Right atrium auricular region (tissue), 2 donors: ENCODE results near the gene KRTAP10-7. TPM values are rescaled to one million over a fixed set of nuclear protein-coding genes. Genes with fewer than 3 reads are reported as not detected.

Experiments
- DNase-seq: peaks from one replicate; pipeline ENCODE4 v3.0.0-alpha.2; 2019; ENCODE audit warnings: low spot score
- H3K27ac ChIP-seq, 2 donors: fragments of 200-600 bp; sonication (generic); 1 replicate in 1 of 2; 2 replicates in 1 of 2; pipeline ENCODE4 v1.5.1; 2016 to 2019
- H3K27me3 ChIP-seq, 2 donors: fragments of 200-600 bp; sonication (generic); one replicate each; pipeline versions ENCODE4 v1.5.1 to v1.6.0; 2017 to 2019
- H3K36me3 ChIP-seq: fragments of 200-600 bp; sonication (generic); one replicate; pipeline ENCODE4 v1.5.1; 2016
- H3K4me1 ChIP-seq, 2 donors: fragments of 200-600 bp; sonication (generic); one replicate each; pipeline versions ENCODE4 v1.5.1 to v1.6.0; 2017 to 2019
- H3K4me3 ChIP-seq, 2 donors: fragments of 200-600 bp; sonication (generic); 1 replicate in 1 of 2; 2 replicates in 1 of 2; pipeline ENCODE4 v1.5.1; 2017 to 2019; ENCODE audit warnings: mild to moderate bottlenecking in 1 of 2, moderate library complexity in 1 of 2
- H3K9me3 ChIP-seq, 2 donors: fragments of 200-600 bp; sonication (generic); one replicate each; pipeline ENCODE4 v1.5.1; 2019
- CTCF ChIP-seq, 2 donors: fragments of 200-600 bp; sonication (generic); IDR thresholded peaks; one replicate each; pipeline ENCODE4 v1.5.1; 2019; ENCODE audit warnings: antibody characterized with exemption in 2 of 2
- total RNA-seq, 2 donors: library from RNA; depleted of rRNA; stranded (reverse); fragments of >200 nt; gene quantifications; one replicate each; pipeline ENCODE4 v1.1.0, GENCODE V29; 2016

The KRTAP10-7 gene
- total RNA-seq, 2 donors from 2014 or later: not detected

- Histone ChIP-seq H3K36me3 (no peaks in the 10 kb centered on the region), H3K4me3 (no peak overlapping the region), H3K9me3 (peaks cover 7 to 10% of the 10 kb centered on the region in 2 donors), H3K4me1 (no peaks in the 10 kb centered on the region), H3K27me3 (no peaks in the 10 kb centered on the region), H3K27ac (no peak overlapping the region)
- TF ChIP-seq CTCF (IDR thresholded peaks at IDR 0.05): no peak
- peak; percentile 26 for DNase-seq
These were observed 13.8 kb downstream of the KRTAP10-7 start for GRCh38 chr21:44614161-44614631.

- DNase-seq: peak; percentile 47
- peaks cover 3 to 5% of the 10 kb centered on the region in 2 donors for H3K9me3 ChIP-seq
These were observed 14.6 kb downstream of the KRTAP10-7 start for GRCh38 chr21:44614961-44615391.

GRCh38 chr21:44615466-44615865, 15.1 kb downstream of the KRTAP10-7 start:
- Histone ChIP-seq H3K27ac (no peak overlapping the region), H3K4me1 (no peaks in the 10 kb centered on the region), H3K4me3 (no peak overlapping the region), H3K27me3 (no peaks in the 10 kb centered on the region), H3K36me3 (no peaks in the 10 kb centered on the region), H3K9me3 (peaks cover 0 to under 1% of the 10 kb centered on the region in 2 donors)
- no peak for TF ChIP-seq CTCF (IDR thresholded peaks at IDR 0.05)
- peak; percentile 30 for DNase-seq

More at GRCh38 chr21:44614961-44615391, 14.6 kb downstream of the KRTAP10-7 start:
- Histone ChIP-seq H3K27me3 (no peaks in the 10 kb centered on the region), H3K4me1 (no peaks in the 10 kb centered on the region), H3K36me3 (no peaks in the 10 kb centered on the region), H3K4me3 (no peak overlapping the region), H3K27ac (no peak overlapping the region)
- no peak for TF ChIP-seq CTCF (IDR thresholded peaks at IDR 0.05)

GRCh38 chr21:44615911-44616590, 15.7 kb downstream of the KRTAP10-7 start:
- no peak overlapping the region for H3K4me3 ChIP-seq
- no peaks in the 10 kb centered on the region for H3K27me3 ChIP-seq
- no peaks in the 10 kb centered on the region for H3K9me3 ChIP-seq
- peak; percentile 34 for DNase-seq
- TF ChIP-seq CTCF (IDR thresholded peaks at IDR 0.05): no peak
- H3K36me3 ChIP-seq: no peaks in the 10 kb centered on the region
- no peak overlapping the region for H3K27ac ChIP-seq
- H3K4me1 ChIP-seq: no peaks in the 10 kb centered on the region

GRCh38 chr21:44616591-44616926, 16.2 kb downstream of the KRTAP10-7 start:
- DNase-seq: peak; percentile 26
- no peak overlapping the region for H3K27ac ChIP-seq
- H3K9me3 ChIP-seq: no peaks in the 10 kb centered on the region
- H3K4me1 ChIP-seq: no peaks in the 10 kb centered on the region
- H3K4me3 ChIP-seq: no peak overlapping the region
- no peak for TF ChIP-seq CTCF (IDR thresholded peaks at IDR 0.05)
- no peaks in the 10 kb centered on the region for H3K27me3 ChIP-seq
- H3K36me3 ChIP-seq: no peaks in the 10 kb centered on the region

GRCh38 chr21:44617071-44617501, 16.7 kb downstream of the KRTAP10-7 start:
- peak; percentile 53 for DNase-seq

More at GRCh38 chr21:44617071-44617501, 16.7 kb downstream of the KRTAP10-7 start:
- Histone ChIP-seq H3K9me3 (no peaks in the 10 kb centered on the region), H3K4me1 (no peaks in the 10 kb centered on the region), H3K27ac (no peak overlapping the region), H3K27me3 (no peaks in the 10 kb centered on the region), H3K36me3 (no peaks in the 10 kb centered on the region), H3K4me3 (no peak overlapping the region)
- TF ChIP-seq CTCF (IDR thresholded peaks at IDR 0.05): no peak
